Loucy (cell line): ENCODE data around the gene MXD3.

Experiments
- H2AFZ ChIP-seq: fragments of 200-600 bp; sonication (generic); 2 replicates; pipeline ENCODE4 v1.6.0; 2016; ENCODE audit warnings: antibody characterized with exemption, mild to moderate bottlenecking, low read length, moderate library complexity
- H3F3A ChIP-seq: fragments of 200-600 bp; 2 replicates; pipeline ENCODE4 v1.6.0; 2016; ENCODE audit warnings: antibody characterized with exemption, low read depth, mild to moderate bottlenecking
- H3K27me3 ChIP-seq: fragments of 200-600 bp; sonication (generic); 2 replicates; pipeline ENCODE4 v1.6.1; 2014; ENCODE audit warnings: low read length, mild to moderate bottlenecking; ENCODE audit not compliant: insufficient read depth, poor library complexity, severe bottlenecking
- H3K36me3 ChIP-seq: fragments of 200-600 bp; sonication (generic); 2 replicates; pipeline ENCODE4 v1.6.1; 2016; ENCODE audit warnings: low read length; ENCODE audit not compliant: insufficient read depth
- H3K4me1 ChIP-seq: fragments of 200-600 bp; sonication (generic); 2 replicates; pipeline ENCODE4 v1.5.1; 2014; ENCODE audit warnings: low read length, mild to moderate bottlenecking; ENCODE audit not compliant: insufficient read depth, poor library complexity, severe bottlenecking
- H3K4me2 ChIP-seq: fragments of 200-600 bp; sonication (generic); 2 replicates; pipeline ENCODE4 v1.6.0; 2014; ENCODE audit warnings: antibody characterized with exemption, low read length, low read depth, mild to moderate bottlenecking; ENCODE audit not compliant: poor library complexity, severe bottlenecking
- H3K4me3 ChIP-seq: fragments of 200-600 bp; sonication (generic); 2 replicates; pipeline ENCODE4 v1.5.1; 2014; ENCODE audit warnings: low read length, mild to moderate bottlenecking, mixed read lengths; ENCODE audit not compliant: poor library complexity, severe bottlenecking
- H3K79me2 ChIP-seq: fragments of 200-600 bp; sonication (generic); 2 replicates; pipeline ENCODE4 v1.6.1; 2014; ENCODE audit warnings: low read length; ENCODE audit not compliant: insufficient read depth
- H3K9ac ChIP-seq: fragments of 200-600 bp; sonication (generic); 2 replicates; pipeline ENCODE4 v1.6.0; 2014; ENCODE audit warnings: mild to moderate bottlenecking, low read depth, low read length, moderate library complexity; ENCODE audit not compliant: poor library complexity, severe bottlenecking
- H3K9me2 ChIP-seq: fragments of 200-600 bp; sonication (generic); replicated peaks from 2 replicates; pipeline ENCODE4 v1.6.1; 2016; ENCODE audit warnings: low read depth, low read length, mixed read lengths
- H3K9me3 ChIP-seq: fragments of 200-600 bp; sonication (generic); 2 replicates; pipeline ENCODE4 v1.6.1; 2014; ENCODE audit warnings: mild to moderate bottlenecking, antibody characterized with exemption, low read length, low read depth; ENCODE audit not compliant: insufficient read depth
- H4K20me1 ChIP-seq: fragments of 200-600 bp; sonication (generic); 2 replicates; pipeline ENCODE4 v1.6.0; 2014; ENCODE audit warnings: antibody characterized with exemption, low read length, mild to moderate bottlenecking; ENCODE audit not compliant: insufficient read depth, poor library complexity, severe bottlenecking
- EZH2phosphoT487 ChIP-seq: fragments of 200-600 bp; IDR thresholded peaks from 2 replicates; pipeline ENCODE4 v1.6.1; 2018; ENCODE audit warnings: antibody characterized with exemption, mild to moderate bottlenecking, moderate library complexity, borderline replicate concordance
- TF ChIP-seq, protein P1 (sequence below): fragments of 200-600 bp; sonication (generic); conservative IDR thresholded peaks from 2 replicates; pipeline ENCODE4 v1.5.1; 2014; ENCODE audit warnings: mild to moderate bottlenecking, antibody characterized with exemption, low read length

Gene MXD3

DNA sequence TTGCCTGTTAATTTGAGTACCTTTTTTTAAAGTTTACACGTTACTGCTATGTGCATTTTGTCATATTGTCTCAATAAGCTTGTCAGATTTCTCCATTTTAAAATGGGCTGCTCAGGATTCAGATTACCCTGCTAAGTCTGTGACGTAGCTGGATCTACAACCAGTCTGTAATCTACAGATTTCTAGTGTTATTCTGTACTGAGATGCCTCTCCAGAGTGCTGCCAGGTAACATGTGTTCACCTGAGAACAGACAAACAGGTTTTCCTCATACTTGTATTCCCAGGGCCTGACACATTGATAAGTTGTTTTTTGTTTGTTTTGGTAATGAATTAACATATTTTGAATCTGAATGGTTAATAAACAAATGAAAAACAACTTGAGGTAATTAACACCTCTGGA, 23.5 kb downstream of the MXD3 start:
- H3K4me2 ChIP-seq = no peak overlapping the region
- H2AFZ ChIP-seq = no peak overlapping the region
- H3K9ac ChIP-seq = no peak overlapping the region
- no peaks in the 10 kb centered on the region for H3K27me3 ChIP-seq
- no peaks in the 10 kb centered on the region for H3K9me3 ChIP-seq
- no peaks in the 10 kb centered on the region for H3K9me2 ChIP-seq
- peaks cover 53% of the 10 kb centered on the region; the same call in 1 of the 2 replicates for H3K36me3 ChIP-seq
- H3K79me2 ChIP-seq = no peaks in the 10 kb centered on the region
- H4K20me1 ChIP-seq = no peaks in the 10 kb centered on the region
- H3K4me3 ChIP-seq = no peak overlapping the region
- TF ChIP-seq, protein P1, sequence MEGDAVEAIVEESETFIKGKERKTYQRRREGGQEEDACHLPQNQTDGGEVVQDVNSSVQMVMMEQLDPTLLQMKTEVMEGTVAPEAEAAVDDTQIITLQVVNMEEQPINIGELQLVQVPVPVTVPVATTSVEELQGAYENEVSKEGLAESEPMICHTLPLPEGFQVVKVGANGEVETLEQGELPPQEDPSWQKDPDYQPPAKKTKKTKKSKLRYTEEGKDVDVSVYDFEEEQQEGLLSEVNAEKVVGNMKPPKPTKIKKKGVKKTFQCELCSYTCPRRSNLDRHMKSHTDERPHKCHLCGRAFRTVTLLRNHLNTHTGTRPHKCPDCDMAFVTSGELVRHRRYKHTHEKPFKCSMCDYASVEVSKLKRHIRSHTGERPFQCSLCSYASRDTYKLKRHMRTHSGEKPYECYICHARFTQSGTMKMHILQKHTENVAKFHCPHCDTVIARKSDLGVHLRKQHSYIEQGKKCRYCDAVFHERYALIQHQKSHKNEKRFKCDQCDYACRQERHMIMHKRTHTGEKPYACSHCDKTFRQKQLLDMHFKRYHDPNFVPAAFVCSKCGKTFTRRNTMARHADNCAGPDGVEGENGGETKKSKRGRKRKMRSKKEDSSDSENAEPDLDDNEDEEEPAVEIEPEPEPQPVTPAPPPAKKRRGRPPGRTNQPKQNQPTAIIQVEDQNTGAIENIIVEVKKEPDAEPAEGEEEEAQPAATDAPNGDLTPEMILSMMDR = no peak
- TF ChIP-seq EZH2phosphoT487 = no peak
- H3K4me1 ChIP-seq = no peaks in the 10 kb centered on the region
- no peaks in the 10 kb centered on the region for H3F3A ChIP-seq

DNA sequence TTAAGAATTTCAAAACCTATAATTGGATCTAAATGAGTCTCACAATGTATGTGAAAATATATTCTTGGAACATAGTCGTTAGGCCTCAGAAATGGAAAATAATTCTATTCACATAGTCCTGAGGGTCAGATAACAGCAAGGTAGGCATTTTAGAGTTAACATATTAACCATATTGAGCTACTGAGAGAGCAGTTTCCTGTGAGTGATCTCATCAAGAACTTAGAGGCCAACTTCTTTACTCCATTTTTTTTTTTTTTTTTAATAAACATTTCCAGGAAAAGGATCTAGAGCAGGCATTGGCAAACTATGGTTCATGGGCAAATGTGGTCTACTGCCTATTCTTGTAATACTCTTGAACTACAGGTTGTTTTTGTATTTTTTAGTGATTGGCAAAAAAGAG, 34.8 kb downstream of the MXD3 start:
- H3K9me2 ChIP-seq = no peaks in the 10 kb centered on the region
- H3F3A ChIP-seq = no peaks in the 10 kb centered on the region
- no peak overlapping the region for H2AFZ ChIP-seq
- H3K4me1 ChIP-seq = no peaks in the 10 kb centered on the region
- TF ChIP-seq EZH2phosphoT487 = no peak
- TF ChIP-seq, protein P1 = no peak
- no peaks in the 10 kb centered on the region for H3K79me2 ChIP-seq
- H3K4me3 ChIP-seq = no peak overlapping the region
- H3K36me3 ChIP-seq = peaks cover 24% of the 10 kb centered on the region; the same call in 1 of the 2 replicates
- H3K9me3 ChIP-seq = no peaks in the 10 kb centered on the region
- no peaks in the 10 kb centered on the region for H3K27me3 ChIP-seq
- H3K4me2 ChIP-seq = no peak overlapping the region
- H3K9ac ChIP-seq = no peak overlapping the region
- no peaks in the 10 kb centered on the region for H4K20me1 ChIP-seq

DNA sequence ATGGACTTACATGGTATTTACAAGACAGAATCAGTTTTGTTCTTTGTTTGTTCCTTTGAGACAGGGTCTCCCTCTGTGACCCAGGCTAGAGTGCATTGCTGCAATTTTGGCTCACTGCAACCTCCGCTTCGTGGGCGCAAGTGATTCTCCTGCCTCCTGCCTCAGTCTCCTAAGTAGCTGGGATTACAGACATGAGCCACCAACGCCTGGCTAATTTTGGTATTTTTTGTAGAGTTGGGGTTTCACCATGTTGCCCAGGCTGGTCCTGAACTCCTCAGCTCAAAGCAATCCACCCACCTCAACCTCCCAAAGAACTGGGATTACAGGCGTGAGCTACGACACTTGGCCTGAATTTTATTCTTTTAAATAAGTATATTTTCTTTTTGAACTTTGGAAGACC, 35.8 kb downstream of the MXD3 start:
- H3K4me1 ChIP-seq = no peaks in the 10 kb centered on the region
- H3K79me2 ChIP-seq = no peaks in the 10 kb centered on the region
- H3K4me2 ChIP-seq = no peak overlapping the region
- no peak overlapping the region for H3K9ac ChIP-seq
- no peak overlapping the region for H3K4me3 ChIP-seq
- no peak overlapping the region for H2AFZ ChIP-seq
- peaks cover 23% of the 10 kb centered on the region; the same call in 1 of the 2 replicates for H3K36me3 ChIP-seq
- H3K27me3 ChIP-seq = no peaks in the 10 kb centered on the region
- no peaks in the 10 kb centered on the region for H4K20me1 ChIP-seq
- TF ChIP-seq, protein P1 = no peak
- no peak for TF ChIP-seq EZH2phosphoT487
- H3K9me2 ChIP-seq = no peaks in the 10 kb centered on the region
- H3F3A ChIP-seq = no peaks in the 10 kb centered on the region
- no peaks in the 10 kb centered on the region for H3K9me3 ChIP-seq
